ENCODE data around the gene ICAM2.

Gene ICAM2

GRCh38 chr17:64020056-64020766 is at the start of gene ICAM2:
Gene ICAM2, minus strand, starts transcription at chr17:64020633. Its CDS starts 13,942 bp downstream, at chr17:64006691.
- Mint-ChIP-seq H3K4me1 (peaks cover 28 to 73% of the 10 kb centered on the region in 2 donors), H3K36me3 (peaks cover 3 to 4% of the 10 kb centered on the region in 2 donors), H3K4me3 (peak within 1 kb of the TSS; percentile 92), H3K9me3 (no peaks in the 10 kb centered on the region), H3K27ac (peak within 1 kb of the TSS; percentile 98), H3K27me3 (no peaks in the 10 kb centered on the region)
- DNase-seq (peak; percentile 75), ATAC-seq (replicated peaks) (peak; percentile 82 to 83)

GRCh38 chr17:64070213-64070612 is 49.8 kb upstream of the ICAM2 start:
- Mint-ChIP-seq H3K4me3 (no peak overlapping the region), H3K27ac (no peak overlapping the region)
- no peak for ATAC-seq (replicated peaks)

GRCh38 chr17:64069143-64069542 is 48.7 kb upstream of the ICAM2 start:
- ATAC-seq (replicated peaks) = no peak
- Mint-ChIP-seq H3K27me3 (peaks cover 0 to 5% of the 10 kb centered on the region in 2 donors), H3K36me3 (peaks cover 50 to 62% of the 10 kb centered on the region in 2 donors), H3K4me3 (no peak overlapping the region), H3K4me1 (peaks cover 5 to 9% of the 10 kb centered on the region in 2 donors), H3K9me3 (peaks cover 5 to 8% of the 10 kb centered on the region in 2 donors), H3K27ac (no peak overlapping the region)
- DNase-seq = no peak

More at GRCh38 chr17:64070213-64070612, 49.8 kb upstream of the ICAM2 start:
- Mint-ChIP-seq H3K36me3 (peaks cover 47 to 55% of the 10 kb centered on the region in 2 donors), H3K4me1 (peaks cover 13 to 15% of the 10 kb centered on the region in 2 donors), H3K27me3 (peaks cover 0 to 5% of the 10 kb centered on the region in 2 donors), H3K9me3 (peaks cover 5 to 8% of the 10 kb centered on the region in 2 donors)
- DNase-seq = no peak

- peaks cover 54 to 65% of the 10 kb centered on the region in 2 donors for H3K36me3 Mint-ChIP-seq
- peaks cover 0 to 5% of the 10 kb centered on the region in 2 donors for H3K27me3 Mint-ChIP-seq
- peaks cover 5 to 8% of the 10 kb centered on the region in 2 donors for H3K9me3 Mint-ChIP-seq
- ATAC-seq (replicated peaks) (no peak), DNase-seq (no peak)
- no peak overlapping the region for H3K4me3 Mint-ChIP-seq
- H3K27ac Mint-ChIP-seq = no peak overlapping the region
- peaks cover 12 to 14% of the 10 kb centered on the region in 2 donors for H3K4me1 Mint-ChIP-seq
Measured at GRCh38 chr17:64067657-64068056, 47.2 kb upstream of the ICAM2 start.

GRCh38 chr17:64066716-64067115 is 46.3 kb upstream of the ICAM2 start:
- Mint-ChIP-seq H3K4me3 (no peak overlapping the region), H3K4me1 (peaks cover 12 to 17% of the 10 kb centered on the region in 2 donors), H3K27ac (no peak overlapping the region), H3K36me3 (peaks cover 53 to 64% of the 10 kb centered on the region in 2 donors), H3K9me3 (peaks cover 5 to 8% of the 10 kb centered on the region in 2 donors), H3K27me3 (peaks cover 0 to 5% of the 10 kb centered on the region in 2 donors)
- ATAC-seq (replicated peaks) = no peak
- no peak for DNase-seq

GRCh38 chr17:64065161-64065560 is 44.7 kb upstream of the ICAM2 start:
- Mint-ChIP-seq H3K36me3 (peaks cover 42 to 55% of the 10 kb centered on the region in 2 donors), H3K4me3 (no peak overlapping the region), H3K27me3 (no peaks in the 10 kb centered on the region), H3K27ac (no peak overlapping the region), H3K9me3 (peaks cover 5 to 7% of the 10 kb centered on the region in 2 donors), H3K4me1 (peaks cover 25 to 32% of the 10 kb centered on the region in 2 donors)
- DNase-seq (no peak), ATAC-seq (replicated peaks) (no peak)

GRCh38 chr17:64064331-64064730 is 43.9 kb upstream of the ICAM2 start:
- DNase-seq (no peak), ATAC-seq (replicated peaks) (no peak)
- Mint-ChIP-seq H3K27ac (no peak overlapping the region), H3K4me1 (peaks cover 27 to 40% of the 10 kb centered on the region in 2 donors), H3K9me3 (peaks cover 2 to 5% of the 10 kb centered on the region in 2 donors), H3K36me3 (peaks cover 39 to 54% of the 10 kb centered on the region in 2 donors), H3K27me3 (no peaks in the 10 kb centered on the region), H3K4me3 (no peak overlapping the region)

GRCh38 chr17:64063766-64064224 is 43.4 kb upstream of the ICAM2 start:
- Mint-ChIP-seq H3K9me3 (peaks cover 2 to 5% of the 10 kb centered on the region in 2 donors), H3K27ac (no peak overlapping the region), H3K36me3 (peaks cover 37 to 52% of the 10 kb centered on the region in 2 donors), H3K27me3 (no peaks in the 10 kb centered on the region), H3K4me1 (peaks cover 27 to 40% of the 10 kb centered on the region in 2 donors), H3K4me3 (no peak overlapping the region)
- DNase-seq (no peak), ATAC-seq (replicated peaks) (peak; percentile 33 to 43)

GRCh38 chr17:64063088-64063487 is 42.7 kb upstream of the ICAM2 start:
- Mint-ChIP-seq H3K27me3 (no peaks in the 10 kb centered on the region), H3K4me3 (no peak overlapping the region), H3K9me3 (no peaks in the 10 kb centered on the region), H3K27ac (peak overlapping the region; percentile 75), H3K36me3 (peaks cover 33 to 48% of the 10 kb centered on the region in 2 donors), H3K4me1 (peaks cover 27 to 40% of the 10 kb centered on the region in 2 donors)
- peak; percentile 57 to 63 for ATAC-seq (replicated peaks)
- peak; percentile 43 for DNase-seq

- H3K4me3 Mint-ChIP-seq = no peak overlapping the region
- H3K4me1 Mint-ChIP-seq = peaks cover 30 to 46% of the 10 kb centered on the region in 2 donors
- no peaks in the 10 kb centered on the region for H3K9me3 Mint-ChIP-seq
- DNase-seq = peak; percentile 41
- peak overlapping the region; percentile 43 for H3K27ac Mint-ChIP-seq
- ATAC-seq (replicated peaks) = peak; percentile 82 to 86
- H3K36me3 Mint-ChIP-seq = peaks cover 23 to 45% of the 10 kb centered on the region in 2 donors
- H3K27me3 Mint-ChIP-seq = no peaks in the 10 kb centered on the region
Measured at GRCh38 chr17:64061178-64061898, 40.9 kb upstream of the ICAM2 start.

GRCh38 chr17:64060331-64060730 is 39.9 kb upstream of the ICAM2 start:
- H3K4me3 Mint-ChIP-seq = no peak overlapping the region
- ATAC-seq (replicated peaks) = no peak
- H3K36me3 Mint-ChIP-seq = peaks cover 24 to 39% of the 10 kb centered on the region in 2 donors

GRCh38 chr17:64059756-64060155 is 39.3 kb upstream of the ICAM2 start:
- peaks cover 31 to 51% of the 10 kb centered on the region in 2 donors for H3K4me1 Mint-ChIP-seq
- peak overlapping the region; percentile 79 for H3K27ac Mint-ChIP-seq
- no peak for ATAC-seq (replicated peaks)
- no peaks in the 10 kb centered on the region for H3K27me3 Mint-ChIP-seq
- no peak overlapping the region for H3K4me3 Mint-ChIP-seq
- DNase-seq = no peak
- H3K36me3 Mint-ChIP-seq = peaks cover 29 to 44% of the 10 kb centered on the region in 2 donors
- H3K9me3 Mint-ChIP-seq = no peaks in the 10 kb centered on the region

More at GRCh38 chr17:64060331-64060730, 39.9 kb upstream of the ICAM2 start:
- DNase-seq = no peak
- Mint-ChIP-seq H3K4me1 (peaks cover 31 to 51% of the 10 kb centered on the region in 2 donors), H3K9me3 (no peaks in the 10 kb centered on the region), H3K27ac (no peak overlapping the region), H3K27me3 (no peaks in the 10 kb centered on the region)

GRCh38 chr17:64058621-64059020 is 38.2 kb upstream of the ICAM2 start:
- Mint-ChIP-seq H3K36me3 (peaks cover 28 to 42% of the 10 kb centered on the region in 2 donors), H3K9me3 (no peaks in the 10 kb centered on the region), H3K4me1 (peaks cover 29 to 47% of the 10 kb centered on the region in 2 donors), H3K4me3 (no peak overlapping the region), H3K27ac (no peak overlapping the region), H3K27me3 (no peaks in the 10 kb centered on the region)
- ATAC-seq (replicated peaks) = no peak
- no peak for DNase-seq

GRCh38 chr17:64057701-64058263 is 37.3 kb upstream of the ICAM2 start:
- H3K27ac Mint-ChIP-seq = no peak overlapping the region
- H3K4me3 Mint-ChIP-seq = no peak overlapping the region
- H3K9me3 Mint-ChIP-seq = no peaks in the 10 kb centered on the region
- H3K27me3 Mint-ChIP-seq = no peaks in the 10 kb centered on the region
- DNase-seq (no peak), ATAC-seq (replicated peaks) (no peak)
- H3K36me3 Mint-ChIP-seq = peaks cover 30 to 49% of the 10 kb centered on the region in 2 donors
- peaks cover 22 to 38% of the 10 kb centered on the region in 2 donors for H3K4me1 Mint-ChIP-seq
